Measurements from ENCODE around the gene TMEM95. TPM values are rescaled to one million over a fixed set of nuclear protein-coding genes. Genes with fewer than 3 reads are reported as not detected.

The TMEM95 gene
- total RNA-seq, 3 donors from 2014 or later (not counting 1 experiment from before 2014, with no cell fraction given) = not detected

- Histone ChIP-seq H3K27ac (ENCODE audit: low read length) (no peak overlapping the region), H3K36me3 (ENCODE audit: control insufficient read depth, insufficient read depth, low read length) (peaks cover 43% of the 10 kb centered on the region), H3K27me3 (ENCODE audit: control insufficient read depth, insufficient read depth, low read length) (no peaks in the 10 kb centered on the region), H3K9me3 (ENCODE audit: control insufficient read depth, insufficient read depth, low read length) (no peaks in the 10 kb centered on the region), H3K4me3 (ENCODE audit: low read length) (no peak overlapping the region), H3K4me1 (ENCODE audit: control insufficient read depth, insufficient read depth, low read length) (peaks cover 14% of the 10 kb centered on the region)
- Mint-ChIP-seq H3K9me3 (no peaks in the 10 kb centered on the region), H3K4me1 (peaks cover 11 to 25% of the 10 kb centered on the region in 2 donors), H3K4me3 (no peak overlapping the region), H3K36me3 (no peaks in the 10 kb centered on the region), H3K27ac (no peak overlapping the region), H3K27me3 (ENCODE audit: low read depth in 2 of 2) (no peaks in the 10 kb centered on the region)
- intact Hi-C loops (cut with micrococcal nuclease) = no loop called here
- peak in 2 of 3 donors; percentile 53 to 54 for ATAC-seq
- 70% methylated on average over 39 of the region's 39 CpGs for WGBS (ENCODE audit: insufficient coverage)
- peak; percentile 66 to 79 for DNase-seq
- peak; percentile 82 for TF ChIP-seq CTCF (IDR thresholded peaks at IDR 0.05)
These were observed 31.1 kb upstream of the TMEM95 start for GRCh38 chr17:7323731-7324437.

GRCh38 chr17:7324438-7324779 is 30.5 kb upstream of the TMEM95 start:
- H3K4me1 ChIP-seq (ENCODE audit: control insufficient read depth, insufficient read depth, low read length) = peaks cover 14% of the 10 kb centered on the region
- TF ChIP-seq CTCF (IDR thresholded peaks at IDR 0.05) = peak; percentile 32
- no peaks in the 10 kb centered on the region for H3K9me3 Mint-ChIP-seq
- H3K27me3 ChIP-seq (ENCODE audit: control insufficient read depth, insufficient read depth, low read length) = no peaks in the 10 kb centered on the region
- intact Hi-C loops (cut with micrococcal nuclease) = no loop called here
- WGBS (ENCODE audit: insufficient coverage) = 85% methylated on average over 3 of the region's 3 CpGs
- H3K36me3 ChIP-seq (ENCODE audit: control insufficient read depth, insufficient read depth, low read length) = peaks cover 43% of the 10 kb centered on the region
- peaks cover 13 to 26% of the 10 kb centered on the region in 2 donors for H3K4me1 Mint-ChIP-seq
- no peak overlapping the region for H3K4me3 Mint-ChIP-seq
- ATAC-seq = no peak
- no peaks in the 10 kb centered on the region for H3K27me3 Mint-ChIP-seq (ENCODE audit: low read depth in 2 of 2)
- no peak overlapping the region for H3K27ac Mint-ChIP-seq
- no peaks in the 10 kb centered on the region for H3K36me3 Mint-ChIP-seq
- no peak overlapping the region for H3K27ac ChIP-seq (ENCODE audit: low read length)
- DNase-seq = no peak
- H3K9me3 ChIP-seq (ENCODE audit: control insufficient read depth, insufficient read depth, low read length) = no peaks in the 10 kb centered on the region
- no peak overlapping the region for H3K4me3 ChIP-seq (ENCODE audit: low read length)

GRCh38 chr17:7325031-7325528 is 29.9 kb upstream of the TMEM95 start:
- no peaks in the 10 kb centered on the region for H3K9me3 Mint-ChIP-seq
- WGBS (ENCODE audit: insufficient coverage) = 98% methylated on average over 9 of the region's 19 CpGs
- ATAC-seq (no peak), DNase-seq (no peak)
- no peaks in the 10 kb centered on the region for H3K27me3 Mint-ChIP-seq (ENCODE audit: low read depth in 2 of 2)
- no peak overlapping the region for H3K4me3 Mint-ChIP-seq
- Histone ChIP-seq H3K36me3 (ENCODE audit: control insufficient read depth, insufficient read depth, low read length) (peaks cover 43% of the 10 kb centered on the region), H3K27me3 (ENCODE audit: control insufficient read depth, insufficient read depth, low read length) (no peaks in the 10 kb centered on the region), H3K27ac (ENCODE audit: low read length) (no peak overlapping the region), H3K9me3 (ENCODE audit: control insufficient read depth, insufficient read depth, low read length) (no peaks in the 10 kb centered on the region), H3K4me3 (ENCODE audit: low read length) (no peak overlapping the region), H3K4me1 (ENCODE audit: control insufficient read depth, insufficient read depth, low read length) (peaks cover 19% of the 10 kb centered on the region)
- intact Hi-C loops (cut with micrococcal nuclease) = no loop called here
- no peaks in the 10 kb centered on the region for H3K36me3 Mint-ChIP-seq
- no peak for TF ChIP-seq CTCF (IDR thresholded peaks at IDR 0.05)
- no peak overlapping the region for H3K27ac Mint-ChIP-seq
- peaks cover 19 to 32% of the 10 kb centered on the region in 2 donors for H3K4me1 Mint-ChIP-seq

GRCh38 chr17:7326186-7326585 is 28.8 kb upstream of the TMEM95 start:
- intact Hi-C loops (cut with micrococcal nuclease) = no loop called here
- H3K36me3 ChIP-seq (ENCODE audit: control insufficient read depth, insufficient read depth, low read length) = peaks cover 33% of the 10 kb centered on the region
- H3K27ac Mint-ChIP-seq = no peak overlapping the region

More at GRCh38 chr17:7326186-7326585, 28.8 kb upstream of the TMEM95 start:
- no peak for TF ChIP-seq CTCF (IDR thresholded peaks at IDR 0.05)
- Histone ChIP-seq H3K4me1 (ENCODE audit: control insufficient read depth, insufficient read depth, low read length) (peaks cover 27% of the 10 kb centered on the region), H3K9me3 (ENCODE audit: control insufficient read depth, insufficient read depth, low read length) (no peaks in the 10 kb centered on the region), H3K27me3 (ENCODE audit: control insufficient read depth, insufficient read depth, low read length) (no peaks in the 10 kb centered on the region), H3K4me3 (ENCODE audit: low read length) (no peak overlapping the region), H3K27ac (ENCODE audit: low read length) (no peak overlapping the region)
- H3K4me3 Mint-ChIP-seq = no peak overlapping the region
- WGBS (ENCODE audit: insufficient coverage) = 94% methylated on average over 11 of the region's 11 CpGs
- H3K36me3 Mint-ChIP-seq = no peaks in the 10 kb centered on the region
- H3K9me3 Mint-ChIP-seq = no peaks in the 10 kb centered on the region
- H3K4me1 Mint-ChIP-seq = peaks cover 21 to 40% of the 10 kb centered on the region in 2 donors
- H3K27me3 Mint-ChIP-seq (ENCODE audit: low read depth in 2 of 2) = no peaks in the 10 kb centered on the region
- ATAC-seq = no peak
- no peak for DNase-seq

Measured in natural killer cell (primary cell).